Aorta (tissue), 5 donors: ENCODE results near the gene TSPAN33. TPM values are rescaled to one million over a fixed set of nuclear protein-coding genes. Genes with fewer than 3 reads are reported as not detected.

Source experiments
- ATAC-seq: fragments of 200-7000 bp; cut with Tn5 transposase; one replicate; pipeline ENCODE4 v1.9.1; 2022; ENCODE audit warnings: moderate library complexity; ENCODE audit not compliant: low FRiP score
- DNase-seq, 2 donors: peaks; one replicate each; pipeline ENCODE4 v3.0.0-alpha.2; 2020
- H3K27ac ChIP-seq, 2 donors: one replicate each; pipeline ENCODE4 v1.5.1; 2013; ENCODE audit warnings: low read length in 2 of 2, mild to moderate bottlenecking in 2 of 2, moderate library complexity in 2 of 2, control low read depth in 1 of 2, inconsistent platforms in 1 of 2, low read depth in 1 of 2
- H3K27me3 ChIP-seq, 2 donors: one replicate each; pipeline ENCODE4 v1.6.1; 2013; ENCODE audit warnings: control low read depth in 1 of 2, low read length in 1 of 2, mild to moderate bottlenecking in 1 of 2, moderate library complexity in 1 of 2; ENCODE audit not compliant: insufficient read depth in 2 of 2, control insufficient read depth in 1 of 2
- H3K36me3 ChIP-seq, 2 donors: one replicate each; pipeline ENCODE4 v1.6.1; 2013; ENCODE audit warnings: control low read depth in 1 of 2, low read length in 1 of 2, mild to moderate bottlenecking in 1 of 2; ENCODE audit not compliant: insufficient read depth in 2 of 2, control insufficient read depth in 1 of 2
- H3K4me1 ChIP-seq, 2 donors: one replicate each; pipeline ENCODE4 v1.6.1; 2013; ENCODE audit warnings: low read length in 2 of 2, control low read depth in 1 of 2, mild to moderate bottlenecking in 1 of 2, moderate library complexity in 1 of 2; ENCODE audit not compliant: insufficient read depth in 2 of 2, control insufficient read depth in 1 of 2
- H3K4me3 ChIP-seq, 2 donors: one replicate each; pipeline ENCODE4 v1.5.1; 2013; ENCODE audit warnings: low read length in 2 of 2, control low read depth in 1 of 2, mild to moderate bottlenecking in 1 of 2
- H3K9me3 ChIP-seq: one replicate; pipeline ENCODE4 v1.6.1; 2013; ENCODE audit warnings: mild to moderate bottlenecking, low read length; ENCODE audit not compliant: control insufficient read depth
- WGBS, 2 donors: extraction: QIAGEN DNeasy Blood & Tissue Kit; methylation state at CpG; one replicate each; pipeline ENCODE4 v1.1.7; 2013; 5-methylcytosine and 5-hydroxymethylcytosine counted together
- intact Hi-C, 2 donors: fragments of 100-400 bp; cut with DNase I; formaldehyde crosslinking; loops; one replicate each; pipeline versions ENCODE4 v1.14.2 to v1.15.0; 2022
- polyA plus RNA-seq, 2 donors: library from polyadenylated mRNA; stranded (reverse); fragments of 200-250 nt; gene quantifications; one replicate each; pipeline ENCODE4 v1.2.3, GENCODE V29; 2013
- total RNA-seq, 2 donors: library from RNA; stranded (reverse); fragmentation: NEBNext Ultra II Directional; extraction: Animal tissue kit (Norgen Biotek cat#: 25700); gene quantifications; one replicate each; pipeline ENCODE4 v1.2.1, GENCODE V29; 2021
- donor health status: healthy with polysubstance abuse.
- donor health status: Bipolar disorder and iron deficiency.
- donor health status: DM: no; HTN: no; CAD: no.
- donor health status: DM: no; HTN: no; CAD: no.
- donor health status: DM: yes; HTN: yes; CAD: no.

Gene TSPAN33
- total and polyA plus RNA-seq, 4 donors: 2.5 to 16.5 (median 7.6) TPM

- Histone ChIP-seq H3K4me1 (no peaks in the 10 kb centered on the region), H3K36me3 (no peaks in the 10 kb centered on the region), H3K27ac (no peak overlapping the region), H3K9me3 (no peaks in the 10 kb centered on the region), H3K4me3 (no peak overlapping the region), H3K27me3 (no peaks in the 10 kb centered on the region)
- WGBS, 2 donors: 69 to 74% methylated on average over 8 of the region's 8 CpGs
- no peak for DNase-seq
- no peak for ATAC-seq
- intact Hi-C loops: no loop called here
These were observed 5.0 kb downstream of the TSPAN33 start for GRCh38 chr7:129149511-129149910.

GRCh38 chr7:129150199-129150996, 5.9 kb downstream of the TSPAN33 start:
- Histone ChIP-seq H3K27me3 (no peaks in the 10 kb centered on the region), H3K4me3 (no peak overlapping the region), H3K36me3 (no peaks in the 10 kb centered on the region), H3K4me1 (no peaks in the 10 kb centered on the region), H3K9me3 (no peaks in the 10 kb centered on the region), H3K27ac (no peak overlapping the region)
- intact Hi-C loops: no loop called here
- no peak for ATAC-seq
- peak in 1 of 2 donors; percentile 64 for DNase-seq
- WGBS, 2 donors: 79% methylated on average over 8 of the region's 8 CpGs

- no peaks in the 10 kb centered on the region for H3K36me3 ChIP-seq
- WGBS, 2 donors: 94 to 95% methylated on average over 9 of the region's 9 CpGs
- no peak for DNase-seq
- H3K27me3 ChIP-seq: no peaks in the 10 kb centered on the region
- H3K4me3 ChIP-seq: no peak overlapping the region
- H3K27ac ChIP-seq: no peak overlapping the region
- intact Hi-C loops: no loop called here
- no peaks in the 10 kb centered on the region for H3K4me1 ChIP-seq
- ATAC-seq: no peak
- no peaks in the 10 kb centered on the region for H3K9me3 ChIP-seq
These were observed 13.1 kb downstream of the TSPAN33 start for GRCh38 chr7:129157651-129158050.

GRCh38 chr7:129159539-129159938, 15.0 kb downstream of the TSPAN33 start:
- ATAC-seq (no peak), DNase-seq (no peak)
- Histone ChIP-seq H3K27ac (no peak overlapping the region), H3K36me3 (no peaks in the 10 kb centered on the region), H3K4me1 (no peaks in the 10 kb centered on the region), H3K27me3 (no peaks in the 10 kb centered on the region), H3K4me3 (no peak overlapping the region), H3K9me3 (no peaks in the 10 kb centered on the region)
- intact Hi-C loops: no loop called here
- WGBS, 2 donors: 63 to 72% methylated on average over 3 of the region's 3 CpGs

- ATAC-seq: no peak
- H3K4me1 ChIP-seq: no peaks in the 10 kb centered on the region
- intact Hi-C loops: no loop called here
- no peak for DNase-seq
- no peak overlapping the region for H3K27ac ChIP-seq
- no peaks in the 10 kb centered on the region for H3K27me3 ChIP-seq
- no peaks in the 10 kb centered on the region for H3K36me3 ChIP-seq
- no peaks in the 10 kb centered on the region for H3K9me3 ChIP-seq
- WGBS, 2 donors: 94 to 95% methylated on average over 3 of the region's 3 CpGs
- H3K4me3 ChIP-seq: no peak overlapping the region
These were observed 15.8 kb downstream of the TSPAN33 start for GRCh38 chr7:129160161-129160905.

- Histone ChIP-seq H3K36me3 (no peaks in the 10 kb centered on the region), H3K9me3 (no peaks in the 10 kb centered on the region), H3K27ac (no peak overlapping the region), H3K27me3 (no peaks in the 10 kb centered on the region), H3K4me3 (no peak overlapping the region), H3K4me1 (no peaks in the 10 kb centered on the region)
- WGBS, 2 donors: 87 to 97% methylated on average over 5 of the region's 5 CpGs
- ATAC-seq (no peak), DNase-seq (no peak)
- intact Hi-C loops: no loop called here
These were observed 17.2 kb downstream of the TSPAN33 start for GRCh38 chr7:129161524-129162225.

- Histone ChIP-seq H3K27me3 (no peaks in the 10 kb centered on the region), H3K27ac (no peak overlapping the region), H3K36me3 (no peaks in the 10 kb centered on the region), H3K4me3 (no peak overlapping the region), H3K4me1 (no peaks in the 10 kb centered on the region), H3K9me3 (no peaks in the 10 kb centered on the region)
- DNase-seq (no peak), ATAC-seq (no peak)
- WGBS, 2 donors: 79 to 84% methylated on average over 5 of the region's 5 CpGs
- intact Hi-C loops: no loop called here
These were observed 18.2 kb downstream of the TSPAN33 start for GRCh38 chr7:129162732-129163131.

- no peak for DNase-seq
- intact Hi-C loops: loop anchor here (1.0 to 2.0 kb wide), 2 partner anchors 46 to 47 kb away; no protein-coding TSS in a partner anchor
- Histone ChIP-seq H3K27ac (no peak overlapping the region), H3K27me3 (no peaks in the 10 kb centered on the region), H3K36me3 (no peaks in the 10 kb centered on the region), H3K4me3 (no peak overlapping the region), H3K4me1 (no peaks in the 10 kb centered on the region), H3K9me3 (no peaks in the 10 kb centered on the region)
- WGBS, 2 donors: 51 to 52% methylated on average over 11 of the region's 11 CpGs
- no peak for ATAC-seq
These were observed 19.5 kb downstream of the TSPAN33 start for GRCh38 chr7:129163875-129164544.
